GM10847 (cell line): ENCODE results near the gene CXXC4.

Experiments used
- POLR2A ChIP-seq: IDR thresholded peaks from 2 replicates; pipeline ENCODE4 v1.6.1; 2011; ENCODE audit not compliant: insufficient read length; ENCODE audit errors: extremely low read depth

The CXXC4 gene

GRCh38 chr4:104494822-104495559 lies at the start of gene CXXC4:
Gene CXXC4, minus strand, starts transcription at chr4:104494894. Its CDS starts 3,092 bp downstream, at chr4:104491802.
- TF ChIP-seq POLR2A: peak; percentile 37

- TF ChIP-seq POLR2A: no peak
These were observed 38.5 kb upstream of the CXXC4 start for GRCh38 chr4:104533156-104533555.

GRCh38 chr4:104532677-104533076 lies 38.0 kb upstream of the CXXC4 start:
- no peak for TF ChIP-seq POLR2A

GRCh38 chr4:104531390-104531789 lies 36.7 kb upstream of the CXXC4 start:
- no peak for TF ChIP-seq POLR2A

GRCh38 chr4:104530426-104530825 lies 35.7 kb upstream of the CXXC4 start:
- no peak for TF ChIP-seq POLR2A

- no peak for TF ChIP-seq POLR2A
These were observed 29.9 kb upstream of the CXXC4 start for GRCh38 chr4:104524591-104524990.

- TF ChIP-seq POLR2A: no peak
These were observed 29.3 kb upstream of the CXXC4 start for GRCh38 chr4:104524026-104524425.

GRCh38 chr4:104519588-104519987 lies 24.9 kb upstream of the CXXC4 start:
- no peak for TF ChIP-seq POLR2A

- TF ChIP-seq POLR2A: no peak
These were observed 22.2 kb upstream of the CXXC4 start for GRCh38 chr4:104516884-104517283.

- TF ChIP-seq POLR2A: no peak
These were observed 13.5 kb upstream of the CXXC4 start for GRCh38 chr4:104508224-104508623.

GRCh38 chr4:104507112-104507511 lies 12.4 kb upstream of the CXXC4 start:
- no peak for TF ChIP-seq POLR2A

- no peak for TF ChIP-seq POLR2A
These were observed 9.8 kb upstream of the CXXC4 start for GRCh38 chr4:104504536-104504935.

- no peak for TF ChIP-seq POLR2A
These were observed 7.8 kb upstream of the CXXC4 start for GRCh38 chr4:104502471-104502870.

- TF ChIP-seq POLR2A: no peak
These were observed 6.6 kb upstream of the CXXC4 start for GRCh38 chr4:104501290-104501689.

GRCh38 chr4:104500442-104500841 lies 5.7 kb upstream of the CXXC4 start:
- no peak for TF ChIP-seq POLR2A

- TF ChIP-seq POLR2A: no peak
These were observed 509 bp downstream of the CXXC4 start for GRCh38 chr4:104494185-104494584.
